ENCODE data around the gene NAT10. TPM values are rescaled to one million over a fixed set of nuclear protein-coding genes. Genes with fewer than 3 reads are reported as not detected.

NAT10 gene
- total RNA-seq, 4 donors from 2014 or later = 19.9 to 27.5 (median 21.6) TPM

DNA sequence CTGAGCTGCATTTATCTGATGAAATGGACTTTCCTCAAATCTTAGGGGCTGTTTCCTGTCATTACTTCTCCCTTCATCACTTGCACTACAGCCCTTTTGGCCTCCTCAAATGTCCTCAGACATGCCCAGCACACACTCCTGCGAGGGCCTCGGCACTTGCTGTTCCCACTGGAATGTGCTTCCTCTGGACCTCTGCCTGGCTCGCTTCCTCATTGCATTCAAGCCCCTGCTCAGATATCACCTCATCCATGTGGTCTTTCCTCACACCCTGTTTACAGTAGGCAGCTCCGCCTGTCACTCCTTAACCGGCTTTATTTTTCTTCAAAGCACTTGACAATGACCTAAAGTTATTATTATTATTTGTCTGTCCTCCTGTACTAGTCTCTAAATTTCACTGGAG is 9.0 kb downstream of the NAT10 start:
- no peaks in the 10 kb centered on the region for H3K9me3 ChIP-seq
- TF ChIP-seq POLR2AphosphoS5 (IDR thresholded peaks at IDR 0.05) = no peak
- no peak for TF ChIP-seq EP300 (IDR thresholded peaks at IDR 0.05)
- no peak for TF ChIP-seq POLR2A (IDR thresholded peaks at IDR 0.05)
- TF ChIP-seq, protein P1, sequence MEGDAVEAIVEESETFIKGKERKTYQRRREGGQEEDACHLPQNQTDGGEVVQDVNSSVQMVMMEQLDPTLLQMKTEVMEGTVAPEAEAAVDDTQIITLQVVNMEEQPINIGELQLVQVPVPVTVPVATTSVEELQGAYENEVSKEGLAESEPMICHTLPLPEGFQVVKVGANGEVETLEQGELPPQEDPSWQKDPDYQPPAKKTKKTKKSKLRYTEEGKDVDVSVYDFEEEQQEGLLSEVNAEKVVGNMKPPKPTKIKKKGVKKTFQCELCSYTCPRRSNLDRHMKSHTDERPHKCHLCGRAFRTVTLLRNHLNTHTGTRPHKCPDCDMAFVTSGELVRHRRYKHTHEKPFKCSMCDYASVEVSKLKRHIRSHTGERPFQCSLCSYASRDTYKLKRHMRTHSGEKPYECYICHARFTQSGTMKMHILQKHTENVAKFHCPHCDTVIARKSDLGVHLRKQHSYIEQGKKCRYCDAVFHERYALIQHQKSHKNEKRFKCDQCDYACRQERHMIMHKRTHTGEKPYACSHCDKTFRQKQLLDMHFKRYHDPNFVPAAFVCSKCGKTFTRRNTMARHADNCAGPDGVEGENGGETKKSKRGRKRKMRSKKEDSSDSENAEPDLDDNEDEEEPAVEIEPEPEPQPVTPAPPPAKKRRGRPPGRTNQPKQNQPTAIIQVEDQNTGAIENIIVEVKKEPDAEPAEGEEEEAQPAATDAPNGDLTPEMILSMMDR (IDR thresholded peaks at IDR 0.05) = no peak
- no peaks in the 10 kb centered on the region for H3K27me3 ChIP-seq
- 89% methylated on average over 5 of the region's 5 CpGs; no CpG with 5 or more reads in 1 of the 2 donors for WGBS, 2 donors (ENCODE audit: low coverage in 1 of 2)
- H3K27ac ChIP-seq = no peak overlapping the region
- no peaks in the 10 kb centered on the region for H3K4me1 ChIP-seq
- ATAC-seq = no peak
- H3K36me3 ChIP-seq = peaks cover 3 to 100% of the 10 kb centered on the region in 2 donors
- no peak overlapping the region for H3K4me3 ChIP-seq

DNA sequence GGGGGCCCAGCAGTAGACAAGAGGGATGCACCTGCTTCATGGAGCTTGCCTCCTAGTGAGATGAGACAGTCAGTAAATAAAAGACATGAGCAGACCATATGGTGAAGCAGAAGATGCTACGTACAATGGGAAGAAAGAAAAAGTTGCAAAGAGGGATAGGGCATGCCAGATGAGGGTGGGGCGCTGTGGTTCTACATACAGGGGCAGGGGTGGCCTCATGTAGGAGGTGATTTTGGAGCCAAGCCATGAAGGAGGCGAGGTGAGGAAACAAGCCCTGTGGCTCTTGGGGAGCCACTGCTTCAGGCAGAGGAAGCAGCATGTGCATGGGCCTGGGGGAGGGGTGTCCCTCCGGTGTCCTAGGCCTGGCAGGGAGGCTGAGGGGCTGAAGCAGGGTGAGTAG is 15.2 kb downstream of the NAT10 start:
- no peaks in the 10 kb centered on the region for H3K4me1 ChIP-seq
- no peak for ATAC-seq
- TF ChIP-seq, protein P1 (IDR thresholded peaks at IDR 0.05) = no peak
- TF ChIP-seq POLR2A (IDR thresholded peaks at IDR 0.05) (no peak), EP300 (IDR thresholded peaks at IDR 0.05) (no peak), POLR2AphosphoS5 (IDR thresholded peaks at IDR 0.05) (no peak)
- no peak overlapping the region for H3K27ac ChIP-seq
- 67 to 91% methylated on average over 1 to 3 of the region's 4 CpGs for WGBS, 2 donors (ENCODE audit: low coverage in 1 of 2)
- peaks cover 8 to 100% of the 10 kb centered on the region in 2 donors for H3K36me3 ChIP-seq
- no peak overlapping the region for H3K4me3 ChIP-seq
- no peaks in the 10 kb centered on the region for H3K9me3 ChIP-seq
- no peaks in the 10 kb centered on the region for H3K27me3 ChIP-seq

DNA sequence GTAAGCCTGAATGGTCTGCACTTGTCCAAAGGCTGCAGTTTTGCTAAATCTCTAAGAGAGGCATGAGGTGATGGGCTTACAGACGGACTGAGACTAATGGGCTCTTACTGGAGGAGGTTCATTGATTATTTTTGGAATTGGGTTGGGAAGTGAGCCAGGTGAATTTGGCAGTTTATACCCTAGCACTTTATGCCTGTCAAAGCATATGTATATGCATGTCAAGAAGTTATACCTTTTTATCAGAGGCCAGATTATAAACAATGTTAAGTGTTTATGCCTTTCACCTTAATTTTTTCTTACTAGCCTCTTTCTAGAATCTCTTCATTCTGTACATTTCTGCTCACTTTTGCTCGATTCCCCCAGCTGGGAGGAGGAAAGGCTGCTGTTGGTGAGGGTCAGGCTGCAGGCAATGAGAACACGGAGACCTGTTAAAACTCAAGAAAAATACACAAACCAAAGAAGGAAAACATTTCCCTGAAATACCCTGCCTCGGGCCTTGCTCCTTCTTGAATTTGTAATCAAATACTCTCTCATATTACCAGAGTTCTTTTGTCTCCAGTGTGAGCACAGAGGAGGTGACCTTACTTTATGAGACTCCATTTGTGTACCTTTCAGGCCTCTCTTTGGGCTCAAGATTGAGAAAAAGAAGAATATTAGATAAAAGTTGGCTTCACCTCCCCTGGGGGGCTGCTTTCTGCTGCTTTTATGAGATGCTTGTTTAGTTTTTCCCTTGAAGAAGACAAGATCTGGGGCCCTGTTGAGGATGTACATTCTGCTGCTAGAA is 19.6 kb downstream of the NAT10 start:
- TF ChIP-seq POLR2A (IDR thresholded peaks at IDR 0.05) (no peak), POLR2AphosphoS5 (IDR thresholded peaks at IDR 0.05) (no peak), EP300 (IDR thresholded peaks at IDR 0.05) (no peak)
- TF ChIP-seq, protein P1 (IDR thresholded peaks at IDR 0.05) = no peak
- Histone ChIP-seq H3K27ac (no peak overlapping the region), H3K36me3 (peaks cover 11 to 100% of the 10 kb centered on the region in 2 donors), H3K4me3 (no peak overlapping the region), H3K27me3 (no peaks in the 10 kb centered on the region), H3K4me1 (no peaks in the 10 kb centered on the region), H3K9me3 (no peaks in the 10 kb centered on the region)
- 33 to 83% methylated on average over 2 to 4 of the region's 4 CpGs for WGBS, 2 donors (ENCODE audit: low coverage in 1 of 2)
- no peak for ATAC-seq

DNA sequence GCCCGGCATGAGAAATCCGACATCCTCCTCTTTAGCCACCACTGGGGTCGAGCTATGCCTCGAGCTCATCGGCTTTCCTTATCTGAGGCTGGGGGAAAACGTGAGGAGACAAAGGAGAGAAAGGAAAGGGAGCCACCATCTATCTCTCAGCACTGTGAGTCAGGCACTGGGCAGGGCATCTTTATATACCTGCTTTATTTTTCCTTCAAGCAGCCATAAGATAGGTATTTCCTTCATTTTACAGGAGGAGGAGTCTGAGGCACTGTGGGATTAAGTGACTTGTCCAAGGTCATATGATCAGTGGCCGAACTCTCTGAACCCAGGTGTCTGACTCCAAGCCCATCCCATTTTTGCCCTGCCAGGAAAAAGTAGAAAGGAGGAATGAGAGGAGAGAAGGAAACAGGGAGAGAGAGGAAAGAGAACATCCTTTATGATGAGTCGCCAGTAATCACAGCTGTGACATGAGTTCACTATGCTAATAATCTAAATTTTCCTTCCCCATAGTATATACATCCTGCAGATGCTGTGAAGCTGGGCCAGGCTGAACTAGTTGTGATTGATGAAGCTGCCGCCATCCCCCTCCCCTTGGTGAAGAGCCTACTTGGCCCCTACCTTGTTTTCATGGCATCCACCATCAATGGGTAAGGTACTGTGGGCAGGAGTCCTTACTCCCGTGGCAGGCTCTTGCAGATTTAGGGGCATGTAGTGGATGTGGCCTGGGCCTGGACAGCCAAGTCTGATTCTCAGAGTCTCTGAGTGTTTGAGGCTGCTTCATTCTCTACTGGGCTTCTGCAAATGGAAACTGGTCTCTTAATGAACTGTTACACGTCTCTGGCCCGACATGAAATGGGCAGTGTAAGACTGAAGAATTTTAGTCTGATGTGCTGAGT is 21.8 kb downstream of the NAT10 start:
- ATAC-seq = no peak
- TF ChIP-seq, protein P1 (IDR thresholded peaks at IDR 0.05) = no peak
- TF ChIP-seq POLR2AphosphoS5 (IDR thresholded peaks at IDR 0.05) (no peak), EP300 (IDR thresholded peaks at IDR 0.05) (no peak), POLR2A (IDR thresholded peaks at IDR 0.05) (no peak)
- Histone ChIP-seq H3K9me3 (no peaks in the 10 kb centered on the region), H3K27ac (no peak overlapping the region), H3K4me3 (no peak overlapping the region), H3K27me3 (no peaks in the 10 kb centered on the region), H3K36me3 (peaks cover 11 to 100% of the 10 kb centered on the region in 2 donors), H3K4me1 (no peaks in the 10 kb centered on the region)
- WGBS, 2 donors (ENCODE audit: low coverage in 1 of 2) = 85 to 86% methylated on average over 9 to 12 of the region's 12 CpGs

Data from gastroesophageal sphincter (tissue), 4 donors.